ENCODE measurements around the gene TBL1X.
A peak's percentile ranks its signal among the peaks of the same experiment; 100 is the strongest.

TBL1X gene

DNA sequence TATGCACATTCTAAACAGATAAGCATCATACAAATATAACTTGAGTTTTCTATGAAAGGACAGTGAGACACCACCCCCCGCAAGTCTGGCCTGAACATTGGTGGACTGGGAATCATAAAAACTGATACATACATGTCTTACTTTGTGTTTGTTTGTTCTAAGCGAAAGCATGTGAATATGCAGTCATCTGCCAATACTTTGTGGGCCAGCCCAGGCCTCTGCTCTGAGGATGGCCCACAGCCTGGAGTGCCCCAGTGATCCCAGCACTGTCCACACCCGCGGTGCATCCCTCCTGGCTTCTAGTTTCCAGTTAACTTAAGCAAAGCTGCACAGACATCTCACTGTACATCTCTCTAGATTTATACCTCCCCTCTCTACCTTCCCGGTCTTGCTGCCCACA, 154.3 kb downstream of the TBL1X start:
- DNase-seq (ENCODE audit: low read depth in 1 of 2, low spot score in 1 of 2), result no peak

DNA sequence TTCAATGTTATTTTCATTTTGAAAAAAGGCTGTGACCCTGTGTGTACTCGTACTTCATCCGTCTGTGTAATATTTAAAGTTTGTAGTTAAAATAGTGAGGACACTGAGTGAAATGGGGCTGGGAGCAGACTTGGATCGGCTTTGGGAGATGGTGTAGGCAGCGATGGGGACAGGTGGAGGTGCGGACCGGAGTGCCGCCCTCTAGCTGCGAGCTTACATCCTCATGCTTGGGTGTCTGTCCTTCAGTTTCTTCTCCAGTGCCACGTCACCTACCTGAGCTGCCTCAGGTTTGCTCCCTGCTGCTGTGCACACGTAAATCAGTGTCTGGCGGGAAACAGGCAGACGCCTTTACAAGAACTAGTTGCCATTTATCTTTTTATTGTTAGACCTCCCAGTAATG, 154.7 kb downstream of the TBL1X start:
- DNase-seq (ENCODE audit: low read depth in 1 of 2, low spot score in 1 of 2), result no peak

- peak in 1 of 2 donors; percentile 2 for DNase-seq (ENCODE audit: low read depth in 1 of 2, low spot score in 1 of 2)
Measured at GRCh38 chrX:9622128-9622527, 157.3 kb downstream of the TBL1X start.

- no peak for DNase-seq (ENCODE audit: low read depth in 1 of 2, low spot score in 1 of 2)
Measured at GRCh38 chrX:9626379-9626778, 161.5 kb downstream of the TBL1X start.

DNA sequence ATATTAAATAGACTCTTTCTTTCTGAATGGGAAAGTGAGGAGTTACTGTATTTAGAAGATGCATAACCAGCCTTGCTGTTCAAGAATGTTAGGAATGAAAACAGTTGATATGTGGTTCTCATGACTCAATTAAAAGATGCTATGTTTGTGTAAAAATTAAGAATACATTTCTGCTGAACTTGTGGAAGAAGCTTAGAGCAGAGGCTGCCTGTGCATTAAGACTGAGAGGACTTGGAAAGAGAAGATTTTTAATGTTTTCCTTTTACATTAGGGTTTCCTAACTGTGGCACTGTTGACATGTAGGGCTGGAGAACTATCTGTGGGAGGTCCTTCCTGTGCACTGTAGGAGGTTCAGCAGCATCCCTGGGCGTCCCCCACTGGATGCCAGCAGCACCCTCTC, 163.1 kb downstream of the TBL1X start:
- DNase-seq (ENCODE audit: low read depth in 1 of 2, low spot score in 1 of 2), result no peak

- no peak for DNase-seq (ENCODE audit: low read depth in 1 of 2, low spot score in 1 of 2)
Measured at GRCh38 chrX:9628779-9629493, 164.1 kb downstream of the TBL1X start.

DNA sequence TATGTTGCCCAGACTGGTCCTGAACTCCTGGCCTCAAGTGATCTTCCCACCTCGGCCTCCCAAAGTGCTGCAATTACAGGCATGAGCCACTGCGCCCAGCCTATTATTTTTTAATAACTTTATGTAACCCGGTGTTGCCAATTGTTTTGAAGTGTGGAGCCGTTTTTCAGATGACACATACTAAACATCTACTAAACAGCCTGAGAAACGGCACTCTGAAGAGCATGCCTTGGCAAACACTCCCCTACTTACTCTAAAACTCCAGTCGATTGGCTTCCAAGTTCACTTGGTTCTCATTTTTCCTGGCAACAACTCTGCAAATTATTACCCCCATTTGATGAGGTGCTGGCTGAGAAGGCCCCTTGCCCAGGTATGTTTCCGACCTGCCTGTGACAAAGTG, 169.7 kb downstream of the TBL1X start:
- DNase-seq (ENCODE audit: low read depth in 1 of 2, low spot score in 1 of 2), result no peak

- DNase-seq (ENCODE audit: low read depth in 1 of 2, low spot score in 1 of 2), result no peak
Measured at GRCh38 chrX:9635368-9635767, 170.5 kb downstream of the TBL1X start.

GRCh38 chrX:9635803-9636202, 170.9 kb downstream of the TBL1X start:
- no peak for DNase-seq (ENCODE audit: low read depth in 1 of 2, low spot score in 1 of 2)

DNA sequence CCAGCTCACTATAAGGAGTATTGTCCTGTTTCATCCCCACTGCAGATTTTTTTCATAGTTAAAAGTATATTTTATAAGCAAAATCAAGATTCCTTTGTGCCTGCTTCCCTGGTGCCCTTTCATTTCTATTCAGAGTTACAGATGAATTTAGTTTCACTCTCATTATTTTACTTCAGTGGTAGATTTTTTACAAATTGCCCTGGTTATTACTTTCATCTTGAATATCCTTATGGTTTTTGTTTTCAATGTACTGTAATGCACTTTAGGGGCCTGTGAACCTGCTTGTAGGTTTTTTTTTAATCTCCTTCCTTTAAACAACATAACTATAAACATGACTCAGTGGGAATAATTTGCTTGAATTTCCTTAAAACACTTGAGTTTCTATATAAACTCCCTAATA, 174.0 kb downstream of the TBL1X start:
- no peak for DNase-seq (ENCODE audit: low read depth in 1 of 2, low spot score in 1 of 2)

GRCh38 chrX:9642270-9642995, 177.6 kb downstream of the TBL1X start:
- no peak for DNase-seq (ENCODE audit: low read depth in 1 of 2, low spot score in 1 of 2)

- no peak for DNase-seq (ENCODE audit: low read depth in 1 of 2, low spot score in 1 of 2)
Measured at GRCh38 chrX:9643807-9644206, 178.9 kb downstream of the TBL1X start.

DNA sequence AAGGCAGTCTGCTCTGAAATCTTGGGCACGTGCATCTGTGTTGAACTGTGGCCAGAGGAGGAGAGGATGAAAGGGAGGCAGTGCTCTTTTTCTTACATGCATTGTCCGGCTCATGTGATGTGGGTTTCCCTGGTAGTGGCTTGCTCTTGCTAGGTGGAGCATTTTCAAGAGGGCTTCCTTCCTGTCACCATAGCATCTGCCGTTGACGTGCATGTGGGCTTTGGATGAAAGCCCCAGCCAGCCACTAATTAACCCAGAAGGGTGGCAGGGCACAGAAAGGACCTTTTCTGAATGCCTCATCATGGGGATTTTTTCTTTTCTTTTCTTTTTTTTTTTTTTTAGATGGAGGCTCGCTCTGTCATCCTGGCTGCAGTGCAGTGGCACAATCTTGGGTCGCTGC, 179.5 kb downstream of the TBL1X start:
- DNase-seq (ENCODE audit: low read depth in 1 of 2, low spot score in 1 of 2), result peak in 1 of 2 donors; percentile 3

DNA sequence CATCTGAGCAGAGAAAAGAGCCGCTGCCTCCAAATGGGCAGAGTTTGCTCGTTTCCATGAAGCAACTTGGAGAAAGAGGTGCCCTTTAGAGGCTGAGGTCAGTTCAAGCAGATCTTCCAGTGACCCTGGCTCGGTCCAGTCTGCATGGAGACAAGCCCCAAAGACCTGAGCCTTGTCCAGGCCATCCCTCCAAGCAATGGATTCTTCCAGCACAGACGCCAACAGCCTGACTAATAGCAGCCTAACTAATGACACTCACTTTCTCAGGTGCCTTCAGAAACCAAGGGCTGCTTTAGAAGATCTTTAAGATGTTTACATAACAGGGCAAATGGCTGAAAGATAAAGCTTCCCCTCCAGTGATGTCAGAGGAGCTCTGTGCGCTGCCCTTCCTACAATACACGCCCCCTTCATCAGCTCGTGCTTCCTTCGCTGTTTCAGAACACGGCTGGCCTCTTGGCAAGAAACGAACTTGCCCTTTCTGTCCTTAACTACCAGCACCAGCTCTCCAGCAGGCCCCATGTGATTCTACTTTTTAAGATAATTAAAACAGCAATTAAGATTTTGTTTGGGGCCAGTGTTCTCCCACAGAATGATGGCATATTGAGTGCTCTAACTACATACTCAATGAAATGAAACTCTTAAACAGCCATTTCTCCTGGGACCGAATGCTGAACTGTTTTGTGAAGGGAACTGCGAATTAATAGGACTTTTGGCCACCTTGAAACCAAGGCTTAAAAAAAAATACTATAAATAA, 181.8 kb downstream of the TBL1X start:
- no peak for DNase-seq (ENCODE audit: low read depth in 1 of 2, low spot score in 1 of 2)

GRCh38 chrX:9647431-9647830, 182.6 kb downstream of the TBL1X start:
- DNase-seq (ENCODE audit: low read depth in 1 of 2, low spot score in 1 of 2), result no peak

DNA sequence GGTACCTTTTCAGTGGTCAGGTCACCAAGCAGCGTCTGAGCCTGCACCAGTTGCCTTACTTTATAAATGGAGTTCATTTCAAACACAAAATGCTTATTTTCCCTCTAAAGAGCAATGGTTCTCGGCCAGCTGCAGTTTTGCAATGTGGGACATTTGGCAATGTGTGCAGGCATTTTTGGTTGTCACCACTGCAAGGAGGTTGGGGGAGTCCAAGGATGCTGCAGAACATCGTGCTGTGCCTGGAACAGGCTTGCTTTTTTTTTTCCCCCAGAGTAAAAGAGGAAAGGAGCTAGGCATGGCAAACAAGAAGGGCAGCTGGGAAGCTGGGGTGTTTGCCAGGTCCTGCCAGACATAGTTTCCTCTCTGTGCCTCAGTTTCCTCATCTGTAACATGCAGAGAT, 185.2 kb downstream of the TBL1X start:
- DNase-seq (ENCODE audit: low read depth in 1 of 2, low spot score in 1 of 2), result no peak

GRCh38 chrX:9651737-9652136, 186.9 kb downstream of the TBL1X start:
- no peak for DNase-seq (ENCODE audit: low read depth in 1 of 2, low spot score in 1 of 2)

- no peak for DNase-seq (ENCODE audit: low read depth in 1 of 2, low spot score in 1 of 2)
Measured at GRCh38 chrX:9654929-9655328, 190.1 kb downstream of the TBL1X start.

DNA sequence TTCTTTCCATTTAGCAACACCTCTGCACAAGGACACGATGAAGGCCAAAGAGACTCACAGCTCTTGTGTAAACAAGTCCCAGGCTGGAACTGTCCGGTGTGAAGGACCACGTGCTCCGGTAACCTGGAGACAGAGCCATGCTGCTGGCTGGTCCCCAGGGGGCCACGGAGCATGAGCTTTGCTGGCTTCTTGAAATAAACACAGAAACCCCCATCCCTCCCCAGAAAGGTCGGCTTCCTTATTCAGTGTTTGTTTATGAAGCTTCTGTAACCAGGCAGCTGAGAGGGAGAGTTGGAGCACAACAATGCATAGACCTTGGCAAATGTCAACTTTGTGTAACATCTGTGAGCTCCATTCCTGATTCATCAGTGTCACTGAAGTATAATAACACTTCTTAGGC, 191.4 kb downstream of the TBL1X start:
- DNase-seq (ENCODE audit: low read depth in 1 of 2, low spot score in 1 of 2), result no peak

DNA sequence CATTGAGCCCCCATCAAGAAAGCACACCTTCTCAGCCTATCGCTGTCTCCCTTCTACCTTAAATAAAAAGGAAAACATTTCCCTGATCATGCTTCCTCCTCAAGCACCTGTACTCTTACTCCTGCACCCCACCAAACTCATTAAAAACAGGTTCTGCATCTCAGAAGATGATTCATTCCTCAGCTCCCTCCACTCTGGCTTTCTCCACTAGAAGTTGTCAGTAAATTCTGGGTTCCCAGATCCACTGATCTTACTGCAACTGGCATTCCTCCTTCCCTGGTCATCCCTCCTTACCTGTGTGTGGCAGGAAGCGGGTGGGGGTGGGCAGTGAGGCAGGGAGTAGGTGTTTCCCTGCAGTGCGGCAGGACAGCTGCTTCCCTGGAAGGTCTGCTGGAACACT, 192.0 kb downstream of the TBL1X start:
- DNase-seq (ENCODE audit: low read depth in 1 of 2, low spot score in 1 of 2), result no peak

GRCh38 chrX:9657590-9658256, 192.9 kb downstream of the TBL1X start:
- DNase-seq (ENCODE audit: low read depth in 1 of 2, low spot score in 1 of 2), result no peak

GRCh38 chrX:9658409-9658808, 193.6 kb downstream of the TBL1X start:
- DNase-seq (ENCODE audit: low read depth in 1 of 2, low spot score in 1 of 2), result no peak

Data from activated CD4-positive, alpha-beta T cell treated with anti-CD3 and anti-CD28 coated beads, Interleukin-2, amount 50 U/mL, for 24 hours (primary cell).